Liver (tissue), 3 donors: Measurements from ENCODE around the gene DIP2B.

Experiments used
- EGR1 ChIP-seq, 2 donors: IDR thresholded peaks; 2 replicates each; pipeline ENCODE4 v1.6.1; 2016 to 2018; ENCODE audit warnings: antibody characterized with exemption in 2 of 2, low read depth in 2 of 2
- FOXA1 ChIP-seq: IDR thresholded peaks from 2 replicates; pipeline ENCODE4 v1.6.1; 2016; ENCODE audit warnings: antibody characterized with exemption
- HNF4A ChIP-seq, 2 donors: conservative IDR thresholded peaks; 2 replicates each; pipeline ENCODE4 v1.6.1; 2016; ENCODE audit warnings: antibody characterized with exemption in 2 of 2, mild to moderate bottlenecking in 2 of 2
- RAD21 ChIP-seq, 2 donors: IDR thresholded peaks; 2 replicates each; pipeline ENCODE4 v1.6.1; 2016; ENCODE audit warnings: antibody characterized with exemption in 2 of 2, mild to moderate bottlenecking in 2 of 2
- TAF1 ChIP-seq: conservative IDR thresholded peaks from 2 replicates; pipeline ENCODE4 v1.6.1; 2016; ENCODE audit warnings: antibody characterized with exemption, mild to moderate bottlenecking
- TF ChIP-seq, protein P1 (sequence below): fragments of 150-350 bp; IDR thresholded peaks from 2 replicates; pipeline ENCODE4 v1.5.1; 2017; ENCODE audit warnings: improper control_type of control experiment, low read depth, low read length; ENCODE audit not compliant: missing input control
- TF ChIP-seq, protein P2 (sequence below): IDR thresholded peaks from 2 replicates; pipeline ENCODE4 v1.6.1; 2016; ENCODE audit warnings: antibody characterized with exemption
- TF ChIP-seq, protein P3 (sequence below): IDR thresholded peaks from 2 replicates; pipeline ENCODE4 v1.6.1; 2016; ENCODE audit warnings: antibody characterized with exemption
- donor health status: healthy.
- donor health status: healthy.

DNA sequence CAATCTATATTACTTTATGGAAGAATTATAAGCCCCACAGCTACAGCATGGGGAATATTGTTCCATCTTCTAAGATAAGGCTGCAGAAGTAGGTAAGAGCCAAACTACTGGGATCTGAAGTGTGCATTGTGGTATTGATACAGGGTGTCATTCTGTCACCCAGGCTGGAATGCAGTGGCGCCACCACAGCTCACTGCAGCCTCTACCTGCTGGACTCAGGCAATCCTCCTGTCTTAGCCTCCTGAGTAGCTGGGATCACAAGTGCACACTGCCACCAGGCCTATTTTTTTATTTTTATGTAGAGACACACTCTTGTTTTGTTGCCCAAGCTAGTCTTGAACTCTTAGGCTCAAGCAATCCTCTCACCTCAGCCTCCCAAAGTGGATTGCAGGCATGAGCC is 21.3 kb upstream of the DIP2B start:
- TF ChIP-seq, protein P1, sequence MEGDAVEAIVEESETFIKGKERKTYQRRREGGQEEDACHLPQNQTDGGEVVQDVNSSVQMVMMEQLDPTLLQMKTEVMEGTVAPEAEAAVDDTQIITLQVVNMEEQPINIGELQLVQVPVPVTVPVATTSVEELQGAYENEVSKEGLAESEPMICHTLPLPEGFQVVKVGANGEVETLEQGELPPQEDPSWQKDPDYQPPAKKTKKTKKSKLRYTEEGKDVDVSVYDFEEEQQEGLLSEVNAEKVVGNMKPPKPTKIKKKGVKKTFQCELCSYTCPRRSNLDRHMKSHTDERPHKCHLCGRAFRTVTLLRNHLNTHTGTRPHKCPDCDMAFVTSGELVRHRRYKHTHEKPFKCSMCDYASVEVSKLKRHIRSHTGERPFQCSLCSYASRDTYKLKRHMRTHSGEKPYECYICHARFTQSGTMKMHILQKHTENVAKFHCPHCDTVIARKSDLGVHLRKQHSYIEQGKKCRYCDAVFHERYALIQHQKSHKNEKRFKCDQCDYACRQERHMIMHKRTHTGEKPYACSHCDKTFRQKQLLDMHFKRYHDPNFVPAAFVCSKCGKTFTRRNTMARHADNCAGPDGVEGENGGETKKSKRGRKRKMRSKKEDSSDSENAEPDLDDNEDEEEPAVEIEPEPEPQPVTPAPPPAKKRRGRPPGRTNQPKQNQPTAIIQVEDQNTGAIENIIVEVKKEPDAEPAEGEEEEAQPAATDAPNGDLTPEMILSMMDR: no peak
- TF ChIP-seq EGR1 (IDR thresholded peaks at IDR 0.05; ENCODE audit: low read depth in 2 of 2) (no peak), RAD21 (IDR thresholded peaks at IDR 0.05) (no peak), TAF1 (no peak), HNF4A (conservative IDR thresholded peaks at IDR 0.05) (no peak), FOXA1 (no peak)
- TF ChIP-seq, protein P2, sequence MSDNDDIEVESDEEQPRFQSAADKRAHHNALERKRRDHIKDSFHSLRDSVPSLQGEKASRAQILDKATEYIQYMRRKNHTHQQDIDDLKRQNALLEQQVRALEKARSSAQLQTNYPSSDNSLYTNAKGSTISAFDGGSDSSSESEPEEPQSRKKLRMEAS: no peak
- TF ChIP-seq, protein P3, sequence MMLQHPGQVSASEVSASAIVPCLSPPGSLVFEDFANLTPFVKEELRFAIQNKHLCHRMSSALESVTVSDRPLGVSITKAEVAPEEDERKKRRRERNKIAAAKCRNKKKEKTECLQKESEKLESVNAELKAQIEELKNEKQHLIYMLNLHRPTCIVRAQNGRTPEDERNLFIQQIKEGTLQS: no peak
